ENCODE results near the gene PRPF40B. TPM values are rescaled to one million over a fixed set of nuclear protein-coding genes. Genes with fewer than 3 reads are reported as not detected.

Gene PRPF40B
- total RNA-seq, 4 donors from 2014 or later, result 14.6 to 24.0 (median 18.3) TPM

- no CpG with 5 or more reads among the region's 3 CpGs for WGBS, 2 donors (ENCODE audit: low coverage in 1 of 2)
- Histone ChIP-seq H3K36me3 (peaks cover 0 to 97% of the 10 kb centered on the region in 2 donors), H3K4me3 (no peak overlapping the region), H3K9me3 (no peaks in the 10 kb centered on the region), H3K27me3 (no peaks in the 10 kb centered on the region), H3K4me1 (peaks cover 0 to 38% (median 6%) of the 10 kb centered on the region in 3 donors), H3K27ac (peak overlapping the region in 1 of 4 donors; percentile 15)
- TF ChIP-seq EP300 (IDR thresholded peaks at IDR 0.05), result no peak
- no peak for TF ChIP-seq CTCF (IDR thresholded peaks at IDR 0.05)
- no peak for TF ChIP-seq POLR2A (IDR thresholded peaks at IDR 0.05)
- TF ChIP-seq POLR2AphosphoS5 (IDR thresholded peaks at IDR 0.05), result no peak
- ATAC-seq, result no peak
Observed at GRCh38 chr12:49648712-49649003, 25.3 kb downstream of the PRPF40B start.

GRCh38 chr12:49649445-49649844, 26.1 kb downstream of the PRPF40B start:
- Histone ChIP-seq H3K4me1 (peaks cover 0 to 33% (median 2%) of the 10 kb centered on the region in 3 donors), H3K9me3 (no peaks in the 10 kb centered on the region), H3K36me3 (peaks cover 0 to 97% of the 10 kb centered on the region in 2 donors), H3K27me3 (no peaks in the 10 kb centered on the region), H3K27ac (no peak overlapping the region), H3K4me3 (no peak overlapping the region)
- TF ChIP-seq POLR2A (IDR thresholded peaks at IDR 0.05) (no peak), EP300 (IDR thresholded peaks at IDR 0.05) (no peak), POLR2AphosphoS5 (IDR thresholded peaks at IDR 0.05) (no peak), CTCF (IDR thresholded peaks at IDR 0.05) (no peak)
- no peak for ATAC-seq
- WGBS, 2 donors (ENCODE audit: low coverage in 1 of 2), result 93 to 100% methylated on average over 4 to 5 of the region's 11 CpGs

- Histone ChIP-seq H3K9me3 (no peaks in the 10 kb centered on the region), H3K4me1 (peaks cover 0 to 29% (median 0%) of the 10 kb centered on the region in 3 donors), H3K27me3 (no peaks in the 10 kb centered on the region), H3K4me3 (no peak overlapping the region), H3K36me3 (peaks cover 0 to 100% of the 10 kb centered on the region in 2 donors), H3K27ac (no peak overlapping the region)
- TF ChIP-seq POLR2A (IDR thresholded peaks at IDR 0.05) (no peak), POLR2AphosphoS5 (IDR thresholded peaks at IDR 0.05) (no peak), CTCF (IDR thresholded peaks at IDR 0.05) (no peak), EP300 (IDR thresholded peaks at IDR 0.05) (no peak)
- ATAC-seq, result no peak
- WGBS, 2 donors (ENCODE audit: low coverage in 1 of 2), result 86 to 100% methylated on average over 1 to 4 of the region's 5 CpGs
Observed at GRCh38 chr12:49649892-49650291, 26.5 kb downstream of the PRPF40B start.

- ATAC-seq, result no peak
- Histone ChIP-seq H3K36me3 (peaks cover 0 to 97% of the 10 kb centered on the region in 2 donors), H3K4me3 (no peak overlapping the region), H3K4me1 (peaks cover 0 to 18% (median 0%) of the 10 kb centered on the region in 3 donors), H3K27ac (no peak overlapping the region), H3K27me3 (no peaks in the 10 kb centered on the region), H3K9me3 (no peaks in the 10 kb centered on the region)
- WGBS, 2 donors (ENCODE audit: low coverage in 1 of 2), result 80% methylated on average over 2 of the region's 8 CpGs; no CpG with 5 or more reads in 1 of the 2 donors
- TF ChIP-seq POLR2A (IDR thresholded peaks at IDR 0.05), result no peak
- TF ChIP-seq EP300 (IDR thresholded peaks at IDR 0.05), result no peak
- no peak for TF ChIP-seq POLR2AphosphoS5 (IDR thresholded peaks at IDR 0.05)
- no peak for TF ChIP-seq CTCF (IDR thresholded peaks at IDR 0.05)
Observed at GRCh38 chr12:49651855-49652254, 28.5 kb downstream of the PRPF40B start.

GRCh38 chr12:49652921-49653520, 29.7 kb downstream of the PRPF40B start:
- no peak for TF ChIP-seq POLR2A (IDR thresholded peaks at IDR 0.05)
- no peak for TF ChIP-seq CTCF (IDR thresholded peaks at IDR 0.05)
- TF ChIP-seq POLR2AphosphoS5 (IDR thresholded peaks at IDR 0.05), result no peak
- no peak for TF ChIP-seq EP300 (IDR thresholded peaks at IDR 0.05)
- Histone ChIP-seq H3K4me3 (no peak overlapping the region), H3K9me3 (no peaks in the 10 kb centered on the region), H3K27ac (no peak overlapping the region), H3K27me3 (no peaks in the 10 kb centered on the region), H3K4me1 (peaks cover 0 to 6% (median 0%) of the 10 kb centered on the region in 3 donors), H3K36me3 (peaks cover 0 to 97% of the 10 kb centered on the region in 2 donors)
- WGBS, 2 donors (ENCODE audit: low coverage in 1 of 2), result 80 to 100% methylated on average over 1 to 2 of the region's 4 CpGs
- no peak for ATAC-seq
